ENCODE data around the gene LY6G6D. TPM values are rescaled to one million over a fixed set of nuclear protein-coding genes. Genes with fewer than 3 reads are reported as not detected.
A peak's percentile ranks its signal among the peaks of the same experiment; 100 is the strongest.

Gene LY6G6D
- total and polyA plus RNA-seq, 5 donors from 2014 or later = not detected

- Mint-ChIP-seq H3K4me3 (peak overlapping the region in 2 of 4 donors; percentile 44 to 72), H3K36me3 (peaks cover 4% of the 10 kb centered on the region), H3K27me3 (no peaks in the 10 kb centered on the region), H3K9me3 (no peaks in the 10 kb centered on the region), H3K27ac (peak overlapping the region in 1 of 3 donors; percentile 4), H3K4me1 (peaks cover 0 to 35% (median 18%) of the 10 kb centered on the region in 4 donors)
- peaks cover 16% of the 10 kb centered on the region for H3K4me1 ChIP-seq (ENCODE audit: control insufficient read depth, insufficient read depth, low read length, poor library complexity, severe bottlenecking)
- no peak for ATAC-seq (ENCODE audit: low read depth in 2 of 2)
- no peaks in the 10 kb centered on the region for H3K27me3 ChIP-seq (ENCODE audit: control insufficient read depth, insufficient read depth, low read length)
- no peak for DNase-seq
- no peak overlapping the region for H3K4me3 ChIP-seq (ENCODE audit: low read depth, low read length)
- H3K36me3 ChIP-seq (ENCODE audit: control insufficient read depth, insufficient read depth, low read length) = peaks cover 10% of the 10 kb centered on the region
- H3K27ac ChIP-seq (ENCODE audit: insufficient read depth, low read length, poor library complexity, severe bottlenecking) = no peak overlapping the region
- no peaks in the 10 kb centered on the region for H3K9me3 ChIP-seq (ENCODE audit: control insufficient read depth in 2 of 2, low read length in 2 of 2)
Measured at GRCh38 chr6:31677955-31678354, 37.2 kb upstream of the LY6G6D start.

- Mint-ChIP-seq H3K36me3 (peaks cover 4% of the 10 kb centered on the region), H3K27me3 (no peaks in the 10 kb centered on the region), H3K9me3 (no peaks in the 10 kb centered on the region), H3K4me1 (peaks cover 0 to 35% (median 18%) of the 10 kb centered on the region in 4 donors), H3K4me3 (peak within 1 kb of the TSS; percentile 87 to 93 (median 90)), H3K27ac (peak within 1 kb of the TSS; percentile 86 to 94 (median 94))
- Histone ChIP-seq H3K27ac (ENCODE audit: insufficient read depth, low read length, poor library complexity, severe bottlenecking) (peak within 1 kb of the TSS; percentile 53), H3K4me1 (ENCODE audit: control insufficient read depth, insufficient read depth, low read length, poor library complexity, severe bottlenecking) (peaks cover 16% of the 10 kb centered on the region), H3K36me3 (ENCODE audit: control insufficient read depth, insufficient read depth, low read length) (peaks cover 8% of the 10 kb centered on the region), H3K9me3 (ENCODE audit: control insufficient read depth in 2 of 2, low read length in 2 of 2) (no peaks in the 10 kb centered on the region), H3K4me3 (ENCODE audit: low read depth, low read length) (peak within 1 kb of the TSS; percentile 86), H3K27me3 (ENCODE audit: control insufficient read depth, insufficient read depth, low read length) (no peaks in the 10 kb centered on the region)
- ATAC-seq (ENCODE audit: low read depth in 2 of 2) = peak; percentile 76 to 78
- DNase-seq = peak; percentile 47 to 79 (median 61)
Measured at GRCh38 chr6:31680226-31681134, 34.7 kb upstream of the LY6G6D start, which contains the start of gene LY6G5C. Gene LY6G5C (minus strand): TSS chr6:31681067. CDS start chr6:31680373, 694 bp downstream.

- peak; percentile 10 to 34 for ATAC-seq (ENCODE audit: low read depth in 2 of 2)
- no peaks in the 10 kb centered on the region for H3K9me3 ChIP-seq (ENCODE audit: control insufficient read depth in 2 of 2, low read length in 2 of 2)
- H3K27me3 Mint-ChIP-seq = no peaks in the 10 kb centered on the region
- peak overlapping the region; percentile 86 for H3K4me3 ChIP-seq (ENCODE audit: low read depth, low read length)
- peaks cover 6% of the 10 kb centered on the region for H3K36me3 Mint-ChIP-seq
- H3K27ac ChIP-seq (ENCODE audit: insufficient read depth, low read length, poor library complexity, severe bottlenecking) = peak overlapping the region; percentile 53
- H3K36me3 ChIP-seq (ENCODE audit: control insufficient read depth, insufficient read depth, low read length) = peaks cover 14% of the 10 kb centered on the region
- DNase-seq = peak; percentile 25 to 42 (median 27)
- H3K27me3 ChIP-seq (ENCODE audit: control insufficient read depth, insufficient read depth, low read length) = no peaks in the 10 kb centered on the region
- H3K4me1 Mint-ChIP-seq = peaks cover 0 to 35% (median 18%) of the 10 kb centered on the region in 4 donors
- H3K9me3 Mint-ChIP-seq = no peaks in the 10 kb centered on the region
- H3K27ac Mint-ChIP-seq = peak overlapping the region in 2 of 3 donors; percentile 86 to 94
- H3K4me3 Mint-ChIP-seq = peak overlapping the region; percentile 87 to 93 (median 90)
- peaks cover 16% of the 10 kb centered on the region for H3K4me1 ChIP-seq (ENCODE audit: control insufficient read depth, insufficient read depth, low read length, poor library complexity, severe bottlenecking)
Measured at GRCh38 chr6:31681135-31681671, 33.9 kb upstream of the LY6G6D start.

GRCh38 chr6:31683591-31683990 lies 31.6 kb upstream of the LY6G6D start:
- Histone ChIP-seq H3K27me3 (ENCODE audit: control insufficient read depth, insufficient read depth, low read length) (no peaks in the 10 kb centered on the region), H3K27ac (ENCODE audit: insufficient read depth, low read length, poor library complexity, severe bottlenecking) (no peak overlapping the region), H3K4me3 (ENCODE audit: low read depth, low read length) (no peak overlapping the region), H3K36me3 (ENCODE audit: control insufficient read depth, insufficient read depth, low read length) (peaks cover 30% of the 10 kb centered on the region), H3K4me1 (ENCODE audit: control insufficient read depth, insufficient read depth, low read length, poor library complexity, severe bottlenecking) (peaks cover 16% of the 10 kb centered on the region), H3K9me3 (ENCODE audit: control insufficient read depth in 2 of 2, low read length in 2 of 2) (no peaks in the 10 kb centered on the region)
- peak overlapping the region in 1 of 3 donors; percentile 42 for H3K27ac Mint-ChIP-seq
- peaks cover 11% of the 10 kb centered on the region for H3K36me3 Mint-ChIP-seq
- no peak for ATAC-seq (ENCODE audit: low read depth in 2 of 2)
- no peaks in the 10 kb centered on the region for H3K9me3 Mint-ChIP-seq
- H3K27me3 Mint-ChIP-seq = no peaks in the 10 kb centered on the region
- no peak for DNase-seq
- H3K4me3 Mint-ChIP-seq = peak overlapping the region in 1 of 4 donors; percentile 53
- H3K4me1 Mint-ChIP-seq = peaks cover 0 to 27% (median 14%) of the 10 kb centered on the region in 4 donors

- peaks cover 54% of the 10 kb centered on the region for H3K36me3 ChIP-seq (ENCODE audit: control insufficient read depth, insufficient read depth, low read length)
Measured at GRCh38 chr6:31686483-31686882, 28.7 kb upstream of the LY6G6D start.

GRCh38 chr6:31687321-31687720 lies 27.8 kb upstream of the LY6G6D start:
- H3K27me3 ChIP-seq (ENCODE audit: control insufficient read depth, insufficient read depth, low read length) = no peaks in the 10 kb centered on the region
- Mint-ChIP-seq H3K27ac (no peak overlapping the region), H3K9me3 (no peaks in the 10 kb centered on the region), H3K27me3 (no peaks in the 10 kb centered on the region), H3K36me3 (peaks cover 26% of the 10 kb centered on the region), H3K4me3 (no peak overlapping the region), H3K4me1 (peaks cover 0 to 3% (median 0%) of the 10 kb centered on the region in 4 donors)
- H3K9me3 ChIP-seq (ENCODE audit: control insufficient read depth in 2 of 2, low read length in 2 of 2) = no peaks in the 10 kb centered on the region
- H3K4me1 ChIP-seq (ENCODE audit: control insufficient read depth, insufficient read depth, low read length, poor library complexity, severe bottlenecking) = no peaks in the 10 kb centered on the region
- peaks cover 61% of the 10 kb centered on the region for H3K36me3 ChIP-seq (ENCODE audit: control insufficient read depth, insufficient read depth, low read length)
- H3K4me3 ChIP-seq (ENCODE audit: low read depth, low read length) = no peak overlapping the region
- no peak overlapping the region for H3K27ac ChIP-seq (ENCODE audit: insufficient read depth, low read length, poor library complexity, severe bottlenecking)
- DNase-seq (no peak), ATAC-seq (ENCODE audit: low read depth in 2 of 2) (no peak)

More at GRCh38 chr6:31686483-31686882, 28.7 kb upstream of the LY6G6D start:
- no peaks in the 10 kb centered on the region for H3K27me3 ChIP-seq (ENCODE audit: control insufficient read depth, insufficient read depth, low read length)
- H3K27me3 Mint-ChIP-seq = no peaks in the 10 kb centered on the region
- peak overlapping the region in 1 of 3 donors; percentile 74 for H3K27ac Mint-ChIP-seq
- no peaks in the 10 kb centered on the region for H3K9me3 ChIP-seq (ENCODE audit: control insufficient read depth in 2 of 2, low read length in 2 of 2)
- peaks cover 0 to 12% (median 3%) of the 10 kb centered on the region in 4 donors for H3K4me1 Mint-ChIP-seq
- H3K4me3 ChIP-seq (ENCODE audit: low read depth, low read length) = no peak overlapping the region
- no peak overlapping the region for H3K27ac ChIP-seq (ENCODE audit: insufficient read depth, low read length, poor library complexity, severe bottlenecking)
- H3K36me3 Mint-ChIP-seq = peaks cover 23% of the 10 kb centered on the region
- ATAC-seq (ENCODE audit: low read depth in 2 of 2) = no peak
- no peak overlapping the region for H3K4me3 Mint-ChIP-seq
- H3K4me1 ChIP-seq (ENCODE audit: control insufficient read depth, insufficient read depth, low read length, poor library complexity, severe bottlenecking) = peaks cover 4% of the 10 kb centered on the region
- DNase-seq = no peak
- no peaks in the 10 kb centered on the region for H3K9me3 Mint-ChIP-seq

- Histone ChIP-seq H3K27ac (ENCODE audit: insufficient read depth, low read length, poor library complexity, severe bottlenecking) (no peak overlapping the region), H3K4me1 (ENCODE audit: control insufficient read depth, insufficient read depth, low read length, poor library complexity, severe bottlenecking) (no peaks in the 10 kb centered on the region)
Measured at GRCh38 chr6:31687860-31688693, 27.1 kb upstream of the LY6G6D start.

More at GRCh38 chr6:31687860-31688693, 27.1 kb upstream of the LY6G6D start:
- Histone ChIP-seq H3K4me3 (ENCODE audit: low read depth, low read length) (no peak overlapping the region), H3K36me3 (ENCODE audit: control insufficient read depth, insufficient read depth, low read length) (peaks cover 68% of the 10 kb centered on the region), H3K27me3 (ENCODE audit: control insufficient read depth, insufficient read depth, low read length) (no peaks in the 10 kb centered on the region), H3K9me3 (ENCODE audit: control insufficient read depth in 2 of 2, low read length in 2 of 2) (no peaks in the 10 kb centered on the region)
- H3K27me3 Mint-ChIP-seq = no peaks in the 10 kb centered on the region
- H3K27ac Mint-ChIP-seq = peak overlapping the region in 1 of 3 donors; percentile 85
- no peak for DNase-seq
- H3K4me3 Mint-ChIP-seq = no peak overlapping the region
- peaks cover 0 to 3% (median 0%) of the 10 kb centered on the region in 4 donors for H3K4me1 Mint-ChIP-seq
- no peak for ATAC-seq (ENCODE audit: low read depth in 2 of 2)
- H3K9me3 Mint-ChIP-seq = no peaks in the 10 kb centered on the region
- H3K36me3 Mint-ChIP-seq = peaks cover 28% of the 10 kb centered on the region

Data from CD4-positive, CD25-positive, alpha-beta regulatory T cell (primary cell).